Stimulated activated CD4-positive, alpha-beta T cell treated with anti-CD3 and anti-CD28 coated beads, Interleukin-1b, Interleukin-23, amount 100 ng/mL, for 1 hour (primary cell): ENCODE data around the gene ACTN4.
"Not testable (repeated sequence)": the region's sequence is repeated elsewhere in the genome, so short reads cannot be mapped to it uniquely, and the experiment has no call there.

Experiments used
- DNase-seq, 2 donors: peaks; one replicate each; pipeline ENCODE4 v3.0.0-alpha.2; 2020; ENCODE audit warnings: low read depth in 2 of 2

ACTN4 gene

GRCh38 chr19:38736413-38737280 is 89.2 kb downstream of the ACTN4 start:
- peak; percentile 34 to 52 for DNase-seq

GRCh38 chr19:38737281-38737865 is 89.9 kb downstream of the ACTN4 start:
- DNase-seq, result no peak

- no peak for DNase-seq
Measured at GRCh38 chr19:38737921-38738737, 90.7 kb downstream of the ACTN4 start.

- DNase-seq, result no peak
Measured at GRCh38 chr19:38739440-38740256, 92.2 kb downstream of the ACTN4 start.

- DNase-seq, result no peak
Measured at GRCh38 chr19:38740257-38740592, 92.8 kb downstream of the ACTN4 start.

- no peak for DNase-seq
Measured at GRCh38 chr19:38740932-38741331, 93.5 kb downstream of the ACTN4 start.

GRCh38 chr19:38741670-38742069 is 94.2 kb downstream of the ACTN4 start:
- no peak for DNase-seq

- no peak for DNase-seq
Measured at GRCh38 chr19:38742296-38742695, 94.8 kb downstream of the ACTN4 start.

- no peak for DNase-seq
Measured at GRCh38 chr19:38742906-38743305, 95.5 kb downstream of the ACTN4 start.

- no peak for DNase-seq
Measured at GRCh38 chr19:38743394-38744297, 96.2 kb downstream of the ACTN4 start.

GRCh38 chr19:38744298-38744681 is 96.8 kb downstream of the ACTN4 start, which contains the start of gene CAPN12:
Gene CAPN12, minus strand, starts transcription at chr19:38744474. Its CDS starts 309 bp downstream, at chr19:38744165.
- DNase-seq, result no peak

- DNase-seq, result no peak
Measured at GRCh38 chr19:38744874-38745273, 97.4 kb downstream of the ACTN4 start.

- DNase-seq, result no peak
Measured at GRCh38 chr19:38745316-38745715, 97.9 kb downstream of the ACTN4 start.

- not testable (repeated sequence) for DNase-seq
Measured at GRCh38 chr19:38753783-38754182, 106.3 kb downstream of the ACTN4 start.

- DNase-seq, result not testable (repeated sequence)
Measured at GRCh38 chr19:38754196-38754595, 106.7 kb downstream of the ACTN4 start.

GRCh38 chr19:38759590-38760003 is 112.1 kb downstream of the ACTN4 start:
- no peak for DNase-seq

- DNase-seq, result not testable (repeated sequence)
Measured at GRCh38 chr19:38760805-38761517, 113.5 kb downstream of the ACTN4 start.

- DNase-seq, result not testable (repeated sequence)
Measured at GRCh38 chr19:38761884-38762389, 114.5 kb downstream of the ACTN4 start.

GRCh38 chr19:38763795-38764220 is 116.4 kb downstream of the ACTN4 start:
- DNase-seq, result no peak

- no peak for DNase-seq
Measured at GRCh38 chr19:38765214-38765613, 117.8 kb downstream of the ACTN4 start.
